ENCODE results near the gene ELOVL5. TPM values are rescaled to one million over a fixed set of nuclear protein-coding genes. Genes with fewer than 3 reads are reported as not detected.

The ELOVL5 gene
- total RNA-seq, 1 experiment from 2014 or later, result 121 TPM

- Mint-ChIP-seq H3K4me1 (peaks cover 29 to 34% of the 10 kb centered on the region in 2 experiments), H3K27me3 (ENCODE audit: low read depth) (no peaks in the 10 kb centered on the region), H3K36me3 (ENCODE audit: insufficient read depth in 1 of 3, low read depth in 3 of 3) (peaks cover 0 to 12% (median 5%) of the 10 kb centered on the region in 3 experiments; a peak in 5 of 7 replicates), H3K4me3 (no peak overlapping the region), H3K9me3 (no peaks in the 10 kb centered on the region), H3K27ac (peak overlapping the region in 1 of 3 experiments; percentile 52; a peak in 2 of 7 replicates)
- H3K23ac ChIP-seq (ENCODE audit: insufficient read length, low read depth, low read length), result no peak overlapping the region
- H2BK5ac ChIP-seq (ENCODE audit: insufficient read length, low read length), result no peak overlapping the region
- peaks cover 16% of the 10 kb centered on the region for H3K79me1 ChIP-seq (ENCODE audit: insufficient read depth, low read depth, low read length, poor library complexity, severe bottlenecking)
- H3K14ac ChIP-seq (ENCODE audit: insufficient read depth, low read length), result no peak overlapping the region
- no peak overlapping the region for H2BK12ac ChIP-seq (ENCODE audit: insufficient read length, low read depth, low read length)
- no peak overlapping the region for H2BK20ac ChIP-seq (ENCODE audit: low read depth, low read length, poor library complexity, severe bottlenecking)
- H4K20me1 ChIP-seq (ENCODE audit: control insufficient read depth, insufficient read depth, insufficient read length), result no peaks in the 10 kb centered on the region
- H3K18ac ChIP-seq (ENCODE audit: insufficient read length, low read depth, low read length), result no peak overlapping the region
- no peak overlapping the region for H2BK15ac ChIP-seq (ENCODE audit: low read depth, low read length)
- H4K91ac ChIP-seq (ENCODE audit: insufficient read length, low read depth, low read length), result no peak overlapping the region
- H3K4ac ChIP-seq (ENCODE audit: low read depth, low read length), result no peak overlapping the region
- TF ChIP-seq CTCF (conservative IDR thresholded peaks at IDR 0.05), result no peak
- H3K23me2 ChIP-seq (ENCODE audit: insufficient read length, low read depth, low read length, poor library complexity, severe bottlenecking), result no peaks in the 10 kb centered on the region
- no peak overlapping the region for H3T11ph ChIP-seq (ENCODE audit: low read length)
- H2BK120ac ChIP-seq (ENCODE audit: low read depth, low read length, poor library complexity, severe bottlenecking), result no peak overlapping the region
- no peaks in the 10 kb centered on the region for H3K9me3 ChIP-seq (ENCODE audit: control insufficient read depth, low read depth, low read length)
- H3K27me3 ChIP-seq (ENCODE audit: insufficient read depth, low read length), result no peaks in the 10 kb centered on the region
- H3K56ac ChIP-seq (ENCODE audit: insufficient read length, low read depth, low read length), result no peak overlapping the region
- H3K4me2 ChIP-seq (ENCODE audit: insufficient read depth, insufficient read length, low read length), result no peak overlapping the region
- no peak overlapping the region for H3K27ac ChIP-seq (ENCODE audit: insufficient read length, low read depth, low read length)
- peaks cover 5% of the 10 kb centered on the region; the same call in 1 of the 2 replicates for H3K4me1 ChIP-seq (ENCODE audit: insufficient read depth, low read length)
- peaks cover 53% of the 10 kb centered on the region for H3K79me2 ChIP-seq (ENCODE audit: insufficient read depth, low read length)
- no peak overlapping the region for H2AFZ ChIP-seq (ENCODE audit: low read length)
- H3K9ac ChIP-seq (ENCODE audit: extremely low read depth, insufficient read length, low read length), result no peak overlapping the region
- no peak overlapping the region for H4K8ac ChIP-seq (replicated peaks; ENCODE audit: insufficient read length, low read depth, low read length)
- no peak for DNase-seq
- H4K5ac ChIP-seq (ENCODE audit: insufficient read length, low read depth, low read length), result no peak overlapping the region
- H2AK5ac ChIP-seq (ENCODE audit: insufficient read length, low read length), result no peak overlapping the region
Measured at GRCh38 chr6:53328375-53328774, 20.4 kb downstream of the ELOVL5 start.

Data from H9 (cell line).